Brain microvascular endothelial cell (primary cell): ENCODE measurements around the gene SLC22A23.

Experiments used
- DNase-seq: peaks from one replicate; pipeline ENCODE4 v3.0.0-alpha.2; 2020
- H3K27ac ChIP-seq: fragments of 250-450 bp; sonication (Bioruptor Pico); 2 replicates; pipeline ENCODE4 v1.5.1; 2020; ENCODE audit warnings: mild to moderate bottlenecking, moderate library complexity
- H3K27me3 ChIP-seq: fragments of 250-450 bp; sonication (Bioruptor Pico); replicated peaks from 2 replicates; pipeline ENCODE4 v1.5.1; 2020; ENCODE audit warnings: mild to moderate bottlenecking
- H3K36me3 ChIP-seq: fragments of 250-450 bp; sonication (Bioruptor Pico); replicated peaks from 2 replicates; pipeline ENCODE4 v1.5.1; 2020; ENCODE audit warnings: mild to moderate bottlenecking
- H3K4me3 ChIP-seq: 2 replicates; pipeline ENCODE4 v1.5.1; 2011; ENCODE audit warnings: low read depth, mild to moderate bottlenecking, control low read depth, low read length, moderate library complexity
- CTCF ChIP-seq: IDR thresholded peaks from 2 replicates; pipeline ENCODE4 v1.5.1; 2011; ENCODE audit warnings: low read depth, mild to moderate bottlenecking, moderate library complexity, low read length, control low read depth, inconsistent platforms; ENCODE audit errors: missing control alignments
- in situ Hi-C: cut with HindIII; loops from 2 replicates; pipeline ENCODE4 v1.10.0; 2017; ENCODE audit warnings: low sequenced_read_pairs, low pct_ligation_motif_present

SLC22A23 gene

DNA sequence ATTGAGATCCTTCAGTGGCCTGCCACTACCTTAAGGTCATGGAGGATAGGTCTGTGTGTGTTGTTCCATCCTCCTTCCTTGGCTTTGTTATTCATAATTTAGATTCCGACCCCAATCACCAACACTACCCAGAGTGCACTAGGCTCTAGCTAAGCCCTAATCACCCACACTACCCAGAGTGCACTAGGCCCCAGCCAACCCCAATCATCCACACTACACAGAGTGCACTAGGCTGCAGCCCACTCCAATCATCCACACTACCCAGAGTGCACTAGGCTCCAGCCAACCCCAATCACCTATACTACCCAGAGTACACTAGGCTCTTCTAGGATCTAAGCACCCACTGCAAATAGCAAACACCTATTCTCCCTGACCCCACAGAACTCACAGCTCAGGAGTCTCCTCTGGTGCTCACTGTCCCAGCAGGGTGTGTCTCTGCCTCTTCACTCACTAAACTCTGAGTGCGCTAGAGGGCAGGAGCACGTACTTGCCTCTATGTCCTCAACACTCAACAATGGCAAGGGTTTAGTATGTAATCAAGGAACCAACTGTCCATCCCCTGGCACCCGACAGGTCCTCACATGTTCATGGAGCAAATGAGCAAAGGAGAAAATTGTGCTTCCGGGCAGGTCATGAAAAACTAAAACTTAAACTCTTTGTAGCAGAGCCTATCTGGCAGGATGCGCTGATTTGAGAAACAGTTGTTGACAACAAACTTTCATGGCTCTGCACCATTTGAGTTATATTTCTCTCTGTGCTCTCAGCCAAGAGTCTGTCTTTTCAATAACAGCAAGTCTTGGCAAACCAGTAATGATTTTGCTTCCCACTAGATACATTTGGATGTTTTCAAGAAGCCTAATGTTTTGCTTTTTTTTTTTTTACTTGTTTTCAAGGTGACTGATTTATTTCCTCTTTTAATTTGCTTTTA, 54.3 kb downstream of the SLC22A23 start:
- Histone ChIP-seq H3K27ac (no peak overlapping the region), H3K27me3 (no peaks in the 10 kb centered on the region), H3K36me3 (no peaks in the 10 kb centered on the region), H3K4me3 (no peak overlapping the region)
- no peak for DNase-seq
- no peak for TF ChIP-seq CTCF
- in situ Hi-C loops: no loop called here

DNA sequence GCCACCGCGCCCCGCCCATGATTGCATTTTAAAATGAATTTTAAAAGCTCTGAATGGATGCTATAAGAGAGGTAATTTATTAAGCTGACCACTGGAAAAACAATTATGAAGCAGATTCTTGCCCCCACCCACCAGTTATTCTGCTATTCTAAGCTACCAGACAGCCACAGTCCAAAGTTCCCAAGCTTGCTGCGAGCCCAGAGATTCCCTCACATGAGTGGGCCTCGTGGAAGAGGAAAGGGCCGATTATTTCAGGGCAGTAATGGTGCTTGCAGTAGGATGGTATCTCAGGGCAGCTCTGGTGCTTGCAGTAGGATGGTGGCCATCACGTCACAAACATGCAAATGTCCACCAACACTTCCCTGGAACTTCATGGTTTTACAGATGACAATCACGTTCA, 56.7 kb downstream of the SLC22A23 start:
- no peak overlapping the region for H3K4me3 ChIP-seq
- no peaks in the 10 kb centered on the region for H3K27me3 ChIP-seq
- no peak for TF ChIP-seq CTCF
- no peak for DNase-seq
- H3K27ac ChIP-seq: no peak overlapping the region
- no peaks in the 10 kb centered on the region for H3K36me3 ChIP-seq
- in situ Hi-C loops: no loop called here

- TF ChIP-seq CTCF: no peak
- H3K27me3 ChIP-seq: no peaks in the 10 kb centered on the region
- H3K27ac ChIP-seq: no peak overlapping the region
- H3K36me3 ChIP-seq: no peaks in the 10 kb centered on the region
- no peak overlapping the region for H3K4me3 ChIP-seq
- DNase-seq: no peak
- in situ Hi-C loops: no loop called here
Measured at GRCh38 chr6:3398755-3399696, 57.8 kb downstream of the SLC22A23 start.

DNA sequence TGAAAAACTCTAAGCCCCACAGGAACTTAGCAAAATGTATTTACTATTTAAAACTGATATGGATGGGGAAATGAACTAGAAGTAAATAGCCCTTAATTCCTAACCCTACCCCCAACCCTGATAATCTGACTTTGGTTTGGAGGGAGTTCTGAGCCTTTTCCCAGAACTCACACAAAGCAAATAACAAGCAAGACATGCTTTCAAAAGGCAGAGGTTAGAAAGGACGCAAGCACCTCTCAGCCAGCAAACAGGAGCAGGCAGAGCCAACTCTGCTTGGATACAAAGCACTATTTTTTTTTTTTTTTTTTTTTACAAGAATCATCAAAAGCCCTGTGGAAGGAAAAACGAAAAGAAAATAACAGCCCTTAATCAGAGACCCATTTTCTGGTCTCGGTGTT, 58.7 kb downstream of the SLC22A23 start:
- no peaks in the 10 kb centered on the region for H3K27me3 ChIP-seq
- H3K36me3 ChIP-seq: no peaks in the 10 kb centered on the region
- no peak overlapping the region for H3K4me3 ChIP-seq
- no peak for TF ChIP-seq CTCF
- DNase-seq: no peak
- in situ Hi-C loops: no loop called here
- H3K27ac ChIP-seq: no peak overlapping the region

- in situ Hi-C loops: no loop called here
- no peak for TF ChIP-seq CTCF
- Histone ChIP-seq H3K27me3 (no peaks in the 10 kb centered on the region), H3K36me3 (no peaks in the 10 kb centered on the region), H3K27ac (no peak overlapping the region), H3K4me3 (no peak overlapping the region)
- no peak for DNase-seq
Measured at GRCh38 chr6:3397229-3398164, 59.4 kb downstream of the SLC22A23 start.
